Kidney tubule cell (primary cell): ENCODE data around the gene SMAD2.
"Not testable (repeated sequence)": the region's sequence is repeated elsewhere in the genome, so short reads cannot be mapped to it uniquely, and the experiment has no call there.

ENCODE experiments used
- DNase-seq: peaks from one replicate; pipeline ENCODE4 v3.0.0-alpha.2; 2018; ENCODE audit warnings: low spot score

SMAD2 gene

GRCh38 chr18:47793609-47794008, 136.8 kb downstream of the SMAD2 start:
- no peak for DNase-seq

- DNase-seq: no peak
These were observed 138.9 kb downstream of the SMAD2 start for GRCh38 chr18:47791461-47791985.

DNA sequence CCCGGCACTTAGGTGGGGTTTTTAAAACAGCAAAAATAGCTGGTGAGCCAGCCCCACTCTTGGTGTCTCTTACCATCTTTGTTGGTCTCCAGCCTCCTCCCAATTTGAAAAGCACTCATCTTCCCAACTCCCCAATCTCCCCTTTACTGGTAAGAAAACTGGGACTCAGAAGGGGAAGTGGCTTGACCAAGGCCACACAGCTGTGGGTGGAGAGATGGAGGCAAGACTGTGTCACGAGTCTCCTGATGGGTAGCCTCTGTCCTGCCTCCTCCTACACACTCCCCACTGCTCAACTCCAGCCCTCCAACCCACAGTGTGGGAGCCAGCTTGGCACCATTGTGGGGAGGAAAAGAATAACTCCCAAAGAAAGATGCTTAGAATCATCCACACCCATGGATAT, 140.4 kb downstream of the SMAD2 start:
- DNase-seq: no peak

DNA sequence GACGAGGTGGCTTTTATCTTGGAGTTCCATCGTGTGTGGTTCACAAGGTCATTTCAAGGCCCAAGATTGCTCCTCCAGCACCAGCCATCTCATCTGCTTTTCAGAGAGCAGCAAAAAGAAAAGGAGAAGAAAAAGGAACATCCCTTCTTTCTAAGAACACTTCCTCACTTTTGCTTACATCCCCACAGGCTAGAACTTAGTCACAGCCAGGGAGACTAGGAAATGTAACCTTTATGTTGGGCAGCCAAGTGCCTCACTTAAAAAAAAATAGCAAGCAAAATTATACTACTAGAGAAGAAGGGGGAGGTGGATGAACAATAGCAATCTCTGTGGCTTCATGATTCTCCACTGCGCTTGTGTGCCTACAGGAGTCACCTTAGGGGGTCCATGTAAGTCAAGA, 141.8 kb downstream of the SMAD2 start:
- DNase-seq: no peak

GRCh38 chr18:47781561-47781960, 148.9 kb downstream of the SMAD2 start:
- DNase-seq: no peak

DNA sequence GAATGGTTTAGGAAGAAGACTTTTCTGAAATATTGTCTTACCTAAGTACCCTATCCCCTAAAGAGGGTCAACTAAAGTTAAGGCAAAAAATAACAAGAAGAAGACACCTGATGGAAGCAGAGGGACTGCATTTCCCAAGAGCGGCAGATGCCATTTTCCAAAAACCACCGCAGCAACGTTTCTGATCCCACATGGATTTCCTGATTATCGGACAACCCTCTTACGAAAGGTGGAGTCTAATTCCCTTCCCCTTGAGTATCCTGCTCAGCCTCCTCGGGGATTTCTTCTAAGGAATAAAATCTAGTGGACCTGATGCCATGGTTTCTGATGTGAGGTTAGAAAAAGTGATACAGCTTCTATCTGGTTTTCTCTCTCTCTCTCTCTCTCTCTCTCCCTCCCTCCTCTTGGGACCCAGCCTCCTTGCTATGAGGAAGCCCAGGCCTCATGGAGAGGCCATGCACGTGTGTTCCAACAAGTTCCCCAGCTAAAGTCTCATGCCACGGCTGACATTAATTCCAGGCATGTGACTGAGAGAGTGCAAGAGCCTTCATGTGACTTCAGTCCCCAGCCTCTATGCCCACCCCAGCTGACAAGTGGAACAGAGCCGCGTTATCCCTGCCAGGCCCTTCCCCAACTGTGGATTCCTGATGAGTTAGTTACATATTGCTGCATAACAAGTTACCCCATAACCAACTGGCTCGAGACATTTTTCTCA, 150.3 kb downstream of the SMAD2 start:
- no peak for DNase-seq

- peak; percentile 67 for DNase-seq
These were observed 151.1 kb downstream of the SMAD2 start for GRCh38 chr18:47779381-47779780.

GRCh38 chr18:47777626-47778025, 152.8 kb downstream of the SMAD2 start:
- DNase-seq: no peak

DNA sequence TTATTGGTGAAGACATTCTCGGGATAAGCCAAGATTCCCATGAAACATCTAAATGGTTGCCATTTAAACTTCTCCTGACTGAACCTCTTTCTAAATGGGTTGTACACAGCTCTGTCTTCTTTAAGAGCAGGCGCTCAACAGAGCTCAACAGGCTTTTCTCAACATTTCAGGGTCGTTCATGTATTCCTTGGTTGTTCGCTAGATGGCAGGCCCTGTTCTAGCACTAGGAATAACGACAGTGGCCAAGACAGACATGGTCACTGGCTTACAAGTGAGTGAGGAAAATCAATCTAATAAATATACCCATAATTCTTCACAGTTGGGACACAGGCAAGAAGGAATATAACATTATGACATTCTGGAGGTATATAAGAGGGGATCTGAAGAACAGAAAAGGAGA, 154.5 kb downstream of the SMAD2 start:
- DNase-seq: no peak

- DNase-seq: no peak
These were observed 156.5 kb downstream of the SMAD2 start for GRCh38 chr18:47773931-47774330.

GRCh38 chr18:47772374-47773248, 157.8 kb downstream of the SMAD2 start:
- DNase-seq: peak; percentile 80

DNA sequence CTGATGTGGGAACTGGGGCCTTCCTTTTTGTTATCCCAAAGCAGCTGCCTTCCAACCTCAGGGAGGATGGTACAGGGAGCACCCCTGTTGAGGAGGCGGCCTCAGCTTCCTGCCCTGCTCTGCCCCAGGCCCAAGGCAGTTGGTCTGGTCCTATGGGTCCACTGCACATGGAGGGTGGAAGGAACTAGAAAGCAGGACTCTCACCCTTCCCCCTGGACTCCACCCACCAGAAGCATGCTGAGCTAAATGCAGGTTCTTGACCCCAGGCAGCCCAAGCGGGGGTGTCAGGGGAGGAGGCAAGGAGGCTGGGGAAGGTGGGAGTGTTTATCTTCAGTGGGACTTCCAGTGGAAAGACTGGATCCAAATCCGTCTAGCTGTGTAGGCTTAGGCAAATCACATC, 158.5 kb downstream of the SMAD2 start:
- DNase-seq: no peak

DNA sequence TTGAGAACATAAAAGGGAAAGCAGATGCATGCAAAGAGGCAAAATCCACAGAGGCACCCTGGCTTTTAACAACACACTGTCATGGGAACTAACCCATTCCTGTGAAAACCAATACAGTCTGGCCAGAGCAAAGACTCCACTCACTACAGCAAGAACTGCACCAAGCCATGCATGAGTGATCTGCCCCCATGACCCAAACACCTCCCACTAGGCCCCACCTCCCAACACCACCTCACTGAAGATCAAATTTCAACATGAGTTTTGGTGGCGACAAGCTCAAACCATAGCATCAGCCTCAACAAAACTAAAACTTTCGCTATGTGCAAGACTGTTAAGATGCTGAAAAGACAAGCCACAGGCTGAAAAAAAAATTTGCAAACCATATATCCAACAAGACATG, 162.8 kb downstream of the SMAD2 start:
- no peak for DNase-seq

DNA sequence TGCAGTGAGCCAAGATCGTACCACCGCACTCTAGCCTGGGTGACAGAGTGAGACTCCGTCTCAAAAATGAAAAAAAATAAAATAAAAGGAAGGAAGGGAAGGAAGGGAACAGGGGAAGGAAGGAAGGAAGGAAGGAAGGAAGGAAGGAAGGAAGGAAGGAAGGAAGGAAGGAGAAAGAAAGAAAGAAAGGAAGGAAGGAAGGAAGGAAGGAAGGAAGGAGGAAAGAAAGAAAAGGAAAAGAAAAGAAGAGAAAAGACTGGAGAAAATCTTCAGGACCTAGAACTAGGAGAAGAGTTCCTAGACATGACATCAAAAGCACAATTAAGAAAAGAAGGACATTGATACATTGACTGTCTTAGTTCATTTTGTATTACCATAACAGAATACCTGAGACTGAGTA, 163.3 kb downstream of the SMAD2 start:
- not testable (repeated sequence) for DNase-seq
